Smooth muscle cell (in vitro differentiated cells): Measurements from ENCODE around the gene DIP2B. TPM values are rescaled to one million over a fixed set of nuclear protein-coding genes. Genes with fewer than 3 reads are reported as not detected.

Experiments used
- DNase-seq: peaks from one replicate; lab custom pipeline; 2025; ENCODE audit not compliant: unreplicated experiment; lab: John Stamatoyannopoulos, UW
- H2AFZ ChIP-seq: fragments of 200-600 bp; sonication (generic); 2 replicates; pipeline ENCODE4 v1.6.0; 2016; ENCODE audit warnings: antibody characterized with exemption, low read depth, mild to moderate bottlenecking
- H3F3A ChIP-seq: fragments of 200-600 bp; sonication (generic); 2 replicates; pipeline ENCODE4 v1.6.0; 2017; ENCODE audit warnings: antibody characterized with exemption, low read depth
- H3K27ac ChIP-seq: fragments of 200-600 bp; sonication (generic); 2 replicates; pipeline ENCODE4 v1.5.1; 2016; ENCODE audit warnings: low read depth, mild to moderate bottlenecking
- H3K27me3 ChIP-seq: fragments of 200-600 bp; sonication (generic); 2 replicates; pipeline ENCODE4 v1.6.1; 2016; ENCODE audit warnings: low read depth, mild to moderate bottlenecking
- H3K36me3 ChIP-seq: fragments of 200-600 bp; sonication (generic); 2 replicates; pipeline ENCODE4 v1.5.1; 2016; ENCODE audit warnings: low read depth
- H3K4me1 ChIP-seq: fragments of 200-600 bp; sonication (generic); 2 replicates; pipeline ENCODE4 v1.5.1; 2016; ENCODE audit warnings: low read depth
- H3K4me2 ChIP-seq: fragments of 200-600 bp; sonication (generic); 2 replicates; pipeline ENCODE4 v1.6.0; 2016; ENCODE audit warnings: mild to moderate bottlenecking
- H3K4me3 ChIP-seq: fragments of 200-600 bp; sonication (generic); 2 replicates; pipeline ENCODE4 v1.5.1; 2016; ENCODE audit warnings: mild to moderate bottlenecking
- H3K79me2 ChIP-seq: fragments of 200-600 bp; sonication (generic); 2 replicates; pipeline ENCODE4 v1.6.0; 2016; ENCODE audit warnings: low read depth, mild to moderate bottlenecking
- H3K9ac ChIP-seq: fragments of 200-600 bp; sonication (generic); 2 replicates; pipeline ENCODE4 v1.6.0; 2016; ENCODE audit warnings: low read depth
- H3K9me3 ChIP-seq: fragments of 200-600 bp; sonication (generic); replicated peaks from 2 replicates; pipeline ENCODE4 v1.5.1; 2016; ENCODE audit warnings: low read depth
- H4K20me1 ChIP-seq: fragments of 200-600 bp; sonication (generic); 2 replicates; pipeline ENCODE4 v1.6.0; 2016; ENCODE audit warnings: low read depth
- WGBS: methylation state at CpG from one replicate; pipeline ENCODE4 v1.1.7; 2016; ENCODE audit warnings: low lambda C conversion rate; 5-methylcytosine and 5-hydroxymethylcytosine counted together
- polyA plus RNA-seq: library from polyadenylated mRNA; unstranded; fragments of >200 nt; fragmentation: Nextera tagmentation; extraction: Ambion mirVana; gene quantifications from 2 replicates; pipeline ENCODE4 v1.2.1, GENCODE V29; 2016
- total RNA-seq: library from RNA; depleted of rRNA; stranded (reverse); fragments of >200 nt; gene quantifications from 2 replicates; pipeline ENCODE4 v1.2.3, GENCODE V29; 2014
- TF ChIP-seq, protein P1 (sequence below): fragments of 200-600 bp; sonication (generic); IDR thresholded peaks from 2 replicates; pipeline ENCODE4 v1.5.1; 2017; ENCODE audit warnings: borderline replicate concordance, mild to moderate bottlenecking, antibody characterized with exemption; ENCODE audit not compliant: insufficient read depth, poor library complexity, severe bottlenecking

DIP2B gene
- total and polyA plus RNA-seq, 2 experiments from 2014 or later = 5.8 to 35.2 TPM

DNA sequence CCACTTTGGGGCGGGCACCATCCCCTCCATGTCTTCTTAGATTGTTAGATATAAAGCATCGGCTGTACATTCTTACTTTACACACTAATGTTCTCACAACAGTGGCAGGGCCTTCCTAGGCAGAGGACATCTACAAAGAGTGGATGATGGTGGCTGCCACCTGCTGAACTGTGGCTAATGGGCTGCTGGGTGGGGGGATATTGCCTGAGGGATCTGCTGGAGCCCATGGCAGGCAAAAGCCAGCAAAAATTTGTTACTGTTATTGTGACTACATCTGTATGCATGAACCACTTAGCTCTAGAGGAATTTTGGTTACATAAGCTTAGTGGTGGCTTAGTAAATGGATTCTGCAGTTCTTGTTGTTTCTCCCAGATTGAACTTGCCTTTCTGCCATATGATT, 52.6 kb downstream of the DIP2B start:
- Histone ChIP-seq H3K9ac (no peak overlapping the region), H3K9me3 (no peaks in the 10 kb centered on the region), H3K27me3 (no peaks in the 10 kb centered on the region), H3K36me3 (no peaks in the 10 kb centered on the region), H3K79me2 (peaks cover 92% of the 10 kb centered on the region), H3K4me3 (no peak overlapping the region), H4K20me1 (peaks cover 52% of the 10 kb centered on the region), H3K4me1 (no peaks in the 10 kb centered on the region), H3K4me2 (no peak overlapping the region), H3K27ac (no peak overlapping the region), H2AFZ (no peak overlapping the region), H3F3A (no peaks in the 10 kb centered on the region)
- TF ChIP-seq, protein P1, sequence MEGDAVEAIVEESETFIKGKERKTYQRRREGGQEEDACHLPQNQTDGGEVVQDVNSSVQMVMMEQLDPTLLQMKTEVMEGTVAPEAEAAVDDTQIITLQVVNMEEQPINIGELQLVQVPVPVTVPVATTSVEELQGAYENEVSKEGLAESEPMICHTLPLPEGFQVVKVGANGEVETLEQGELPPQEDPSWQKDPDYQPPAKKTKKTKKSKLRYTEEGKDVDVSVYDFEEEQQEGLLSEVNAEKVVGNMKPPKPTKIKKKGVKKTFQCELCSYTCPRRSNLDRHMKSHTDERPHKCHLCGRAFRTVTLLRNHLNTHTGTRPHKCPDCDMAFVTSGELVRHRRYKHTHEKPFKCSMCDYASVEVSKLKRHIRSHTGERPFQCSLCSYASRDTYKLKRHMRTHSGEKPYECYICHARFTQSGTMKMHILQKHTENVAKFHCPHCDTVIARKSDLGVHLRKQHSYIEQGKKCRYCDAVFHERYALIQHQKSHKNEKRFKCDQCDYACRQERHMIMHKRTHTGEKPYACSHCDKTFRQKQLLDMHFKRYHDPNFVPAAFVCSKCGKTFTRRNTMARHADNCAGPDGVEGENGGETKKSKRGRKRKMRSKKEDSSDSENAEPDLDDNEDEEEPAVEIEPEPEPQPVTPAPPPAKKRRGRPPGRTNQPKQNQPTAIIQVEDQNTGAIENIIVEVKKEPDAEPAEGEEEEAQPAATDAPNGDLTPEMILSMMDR = no peak
- 97% methylated on average over 2 of the region's 2 CpGs for whole genome bisulfite sequencing
- DNase-seq = no peak

GRCh38 chr12:50558970-50559369, 54.2 kb downstream of the DIP2B start:
- no peak for DNase-seq
- H3K4me1 ChIP-seq = no peaks in the 10 kb centered on the region
- TF ChIP-seq, protein P1 = no peak
- no peaks in the 10 kb centered on the region for H3F3A ChIP-seq
- peaks cover 49% of the 10 kb centered on the region for H4K20me1 ChIP-seq
- no peaks in the 10 kb centered on the region for H3K36me3 ChIP-seq
- H3K27me3 ChIP-seq = no peaks in the 10 kb centered on the region
- H2AFZ ChIP-seq = no peak overlapping the region
- H3K9ac ChIP-seq = no peak overlapping the region
- H3K79me2 ChIP-seq = peaks cover 83% of the 10 kb centered on the region
- H3K4me2 ChIP-seq = no peak overlapping the region
- H3K27ac ChIP-seq = no peak overlapping the region
- H3K9me3 ChIP-seq = no peaks in the 10 kb centered on the region
- no peak overlapping the region for H3K4me3 ChIP-seq
- 95% methylated on average over 1 of the region's 1 CpG for whole genome bisulfite sequencing

GRCh38 chr12:50562520-50563433, 58.0 kb downstream of the DIP2B start:
- no peaks in the 10 kb centered on the region for H3K27me3 ChIP-seq
- H3K4me3 ChIP-seq = no peak overlapping the region
- H3K79me2 ChIP-seq = peaks cover 82% of the 10 kb centered on the region
- TF ChIP-seq, protein P1 = no peak
- H3K4me1 ChIP-seq = no peaks in the 10 kb centered on the region
- peaks cover 20% of the 10 kb centered on the region for H4K20me1 ChIP-seq
- no peak for DNase-seq
- no peak overlapping the region for H3K27ac ChIP-seq
- H3K9me3 ChIP-seq = no peaks in the 10 kb centered on the region
- H3K4me2 ChIP-seq = no peak overlapping the region
- no peaks in the 10 kb centered on the region for H3K36me3 ChIP-seq
- H3F3A ChIP-seq = no peaks in the 10 kb centered on the region
- 91% methylated on average over 7 of the region's 7 CpGs for WGBS
- no peak overlapping the region for H2AFZ ChIP-seq
- no peak overlapping the region for H3K9ac ChIP-seq

DNA sequence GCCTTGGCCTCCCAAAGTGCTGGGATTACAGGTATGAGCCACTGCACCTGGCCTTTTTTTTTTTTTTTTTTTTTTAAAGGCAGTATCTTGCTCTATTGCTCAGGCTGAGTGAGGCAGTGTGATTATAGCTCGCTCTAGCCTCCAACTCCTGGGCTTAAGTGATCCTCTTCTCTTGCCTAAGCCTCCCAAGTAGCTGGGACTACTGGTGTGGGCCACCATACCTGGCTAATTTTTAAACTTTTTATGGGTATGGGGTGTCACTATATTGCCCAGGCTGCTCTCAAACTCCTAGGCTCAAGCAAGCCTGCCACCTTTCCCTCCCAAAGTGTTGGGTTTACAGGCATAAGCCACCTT, 58.6 kb downstream of the DIP2B start:
- Histone ChIP-seq H3K79me2 (peaks cover 81% of the 10 kb centered on the region), H2AFZ (no peak overlapping the region), H3F3A (no peaks in the 10 kb centered on the region), H3K4me2 (no peak overlapping the region), H3K9ac (no peak overlapping the region), H3K36me3 (no peaks in the 10 kb centered on the region), H4K20me1 (peaks cover 20% of the 10 kb centered on the region), H3K4me3 (no peak overlapping the region), H3K4me1 (peaks cover 3% of the 10 kb centered on the region), H3K9me3 (no peaks in the 10 kb centered on the region), H3K27ac (no peak overlapping the region), H3K27me3 (no peaks in the 10 kb centered on the region)
- DNase-seq = no peak
- WGBS = 100% methylated on average over 1 of the region's 1 CpG
- TF ChIP-seq, protein P1 = no peak
